Left lobe of liver (tissue), 2 donors: ENCODE measurements around the gene NEDD8. TPM values are rescaled to one million over a fixed set of nuclear protein-coding genes. Genes with fewer than 3 reads are reported as not detected.

Experiments used
- ATAC-seq: fragments of 200-7000 bp; cut with Tn5 transposase; one replicate; pipeline ENCODE4 v1.9.1; 2020; ENCODE audit warnings: mild to moderate bottlenecking, moderate library complexity
- DNase-seq: peaks from one replicate; pipeline ENCODE4 v3.0.0-alpha.2; 2020; ENCODE audit warnings: low spot score
- total RNA-seq: library from RNA; stranded (reverse); gene quantifications from one replicate; pipeline ENCODE4 v1.2.1, GENCODE V29; 2021
- donor health status: DM: no; HTN: no; CAD: no; lungs with moderate emphysema.
- donor health status: DM: no; HTN: yes; CAD: no.

NEDD8 gene
- total RNA-seq, 1 donor from 2014 or later: 66.7 TPM

DNA sequence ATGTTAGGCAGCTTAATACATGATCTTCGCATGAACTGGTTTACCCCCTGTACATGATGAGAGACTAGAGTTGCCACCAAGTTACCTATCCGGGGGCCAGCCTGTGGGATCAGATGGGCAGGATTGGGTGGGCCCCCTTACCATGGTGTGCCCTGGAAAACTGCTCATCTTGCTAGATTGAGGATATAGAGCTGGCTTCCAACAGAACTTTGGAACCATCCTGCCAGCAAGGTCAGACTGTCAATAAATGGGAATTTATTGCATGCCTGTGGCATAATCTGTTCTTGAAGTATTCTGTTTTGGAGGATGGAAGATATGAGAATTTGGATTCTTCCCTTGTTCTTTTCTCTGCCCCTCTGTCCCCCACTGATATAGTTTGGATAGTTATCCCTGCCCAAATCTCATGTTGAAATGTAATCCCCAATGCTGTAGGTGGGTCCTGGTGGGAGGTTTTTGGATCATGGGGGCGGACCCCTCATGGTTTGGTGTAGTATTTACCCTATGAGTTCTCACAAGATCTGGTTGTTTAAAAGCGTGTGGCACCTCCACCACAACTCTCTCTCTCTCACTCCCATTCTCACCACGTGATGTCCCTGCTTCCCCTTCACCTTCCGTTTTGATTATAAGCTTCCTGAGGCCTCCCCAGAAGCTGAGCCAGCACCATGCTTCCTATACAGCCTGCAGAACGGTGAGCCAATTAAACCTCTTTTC lies 33.2 kb downstream of the NEDD8 start:
- ATAC-seq: peak; percentile 9
- DNase-seq: no peak

- no peak for ATAC-seq
These were observed 35.1 kb downstream of the NEDD8 start for GRCh38 chr14:24197056-24197450.

DNA sequence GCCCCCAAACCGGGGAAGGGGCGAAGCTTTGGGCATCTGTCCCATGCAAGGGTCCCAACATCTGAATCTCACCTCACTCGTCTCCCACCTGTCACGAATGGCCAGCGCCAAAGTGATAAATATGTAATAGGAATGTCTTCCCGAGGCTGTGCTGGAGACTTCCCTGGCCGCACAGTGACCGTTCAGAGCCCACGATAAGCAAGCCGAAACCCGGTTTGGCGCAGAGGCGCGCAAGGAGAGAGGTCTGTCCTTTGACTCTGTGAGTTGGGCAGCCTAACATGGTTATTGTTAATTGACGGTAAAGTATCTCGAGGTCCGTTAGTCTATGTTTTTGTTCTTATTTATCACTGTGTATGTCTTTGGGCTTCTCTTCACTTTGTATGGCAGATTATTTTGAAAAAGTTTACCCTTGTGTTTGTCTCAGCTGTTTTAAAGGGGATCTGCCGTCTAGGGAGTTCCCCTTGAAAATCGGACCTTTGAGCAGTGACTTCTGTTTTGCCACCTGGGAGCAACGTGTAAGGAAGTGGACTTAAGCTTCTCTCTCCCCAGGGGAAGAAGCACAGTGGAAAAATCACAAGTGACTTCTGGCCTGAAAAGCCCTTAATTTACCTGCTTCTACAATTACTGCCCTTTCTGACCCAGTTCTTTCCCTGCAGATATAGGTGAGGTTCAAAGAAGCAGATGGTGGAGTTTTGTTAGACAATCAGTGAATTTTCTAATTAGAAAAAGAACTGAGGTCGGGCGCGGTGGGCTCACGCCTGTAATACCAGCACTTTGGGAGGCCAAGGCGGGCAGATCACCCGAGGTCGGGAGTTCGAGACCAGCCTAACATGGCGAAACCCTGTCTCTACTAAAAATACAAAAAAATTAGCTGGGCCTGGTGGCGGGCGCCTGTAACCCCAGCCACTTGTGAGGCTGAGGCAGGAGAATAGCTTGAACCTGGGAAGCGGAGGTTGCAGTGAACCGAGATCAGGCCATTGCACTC lies 35.8 kb downstream of the NEDD8 start:
- DNase-seq (no peak), ATAC-seq (peak; percentile 41)

More at GRCh38 chr14:24197056-24197450, 35.1 kb downstream of the NEDD8 start:
- no peak for DNase-seq

- ATAC-seq: peak; percentile 93
- peak; percentile 87 for DNase-seq
These were observed 36.7 kb downstream of the NEDD8 start, which contains the start of gene TM9SF1 for GRCh38 chr14:24195186-24196070. TSS of gene TM9SF1 (minus strand) at chr14:24195441. CDS start at chr14:24195019, 422 bp downstream.

DNA sequence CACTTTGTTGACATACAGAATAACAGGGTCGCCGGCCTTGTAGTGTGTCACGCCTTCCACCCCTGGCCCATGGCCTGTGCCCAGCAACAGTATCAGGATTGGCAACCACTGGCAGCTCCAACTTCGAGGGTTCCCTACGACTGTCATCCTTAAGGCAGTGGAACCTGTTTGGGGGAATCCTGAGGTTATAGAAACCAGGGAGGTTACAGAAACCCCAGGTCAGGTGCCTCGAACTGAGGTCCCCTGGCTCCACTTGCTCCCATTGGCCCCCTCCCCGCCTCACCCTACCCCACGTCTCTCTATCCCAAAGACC lies 37.3 kb downstream of the NEDD8 start:
- DNase-seq (no peak), ATAC-seq (no peak)

GRCh38 chr14:24194186-24194872 lies 37.8 kb downstream of the NEDD8 start:
- ATAC-seq (no peak), DNase-seq (no peak)

DNA sequence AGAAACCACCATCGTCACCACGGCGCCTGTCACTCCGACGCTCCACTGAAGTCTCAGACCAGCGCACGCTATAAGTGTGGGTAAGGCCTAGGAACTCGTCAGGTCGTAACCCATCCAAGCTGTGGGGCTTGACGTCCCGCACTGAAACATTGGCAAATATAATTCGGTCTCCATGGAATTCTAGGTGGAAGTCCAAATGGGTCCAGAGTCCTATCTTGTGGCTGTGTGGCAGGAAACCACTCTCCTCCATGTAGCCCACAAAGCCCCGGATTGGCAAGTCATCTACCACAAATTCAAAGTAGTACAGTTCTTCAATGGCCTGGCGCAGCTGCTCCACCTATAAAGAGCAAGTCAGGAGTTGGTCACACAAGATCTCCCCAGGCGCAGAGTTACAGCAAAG lies 39.2 kb downstream of the NEDD8 start:
- DNase-seq (no peak), ATAC-seq (no peak)

- DNase-seq (no peak), ATAC-seq (no peak)
These were observed 41.8 kb downstream of the NEDD8 start for GRCh38 chr14:24190416-24190815.

GRCh38 chr14:24189460-24189859 lies 42.7 kb downstream of the NEDD8 start:
- no peak for ATAC-seq
- DNase-seq: no peak

GRCh38 chr14:24189059-24189375 lies 43.1 kb downstream of the NEDD8 start:
- DNase-seq: no peak
- no peak for ATAC-seq

DNA sequence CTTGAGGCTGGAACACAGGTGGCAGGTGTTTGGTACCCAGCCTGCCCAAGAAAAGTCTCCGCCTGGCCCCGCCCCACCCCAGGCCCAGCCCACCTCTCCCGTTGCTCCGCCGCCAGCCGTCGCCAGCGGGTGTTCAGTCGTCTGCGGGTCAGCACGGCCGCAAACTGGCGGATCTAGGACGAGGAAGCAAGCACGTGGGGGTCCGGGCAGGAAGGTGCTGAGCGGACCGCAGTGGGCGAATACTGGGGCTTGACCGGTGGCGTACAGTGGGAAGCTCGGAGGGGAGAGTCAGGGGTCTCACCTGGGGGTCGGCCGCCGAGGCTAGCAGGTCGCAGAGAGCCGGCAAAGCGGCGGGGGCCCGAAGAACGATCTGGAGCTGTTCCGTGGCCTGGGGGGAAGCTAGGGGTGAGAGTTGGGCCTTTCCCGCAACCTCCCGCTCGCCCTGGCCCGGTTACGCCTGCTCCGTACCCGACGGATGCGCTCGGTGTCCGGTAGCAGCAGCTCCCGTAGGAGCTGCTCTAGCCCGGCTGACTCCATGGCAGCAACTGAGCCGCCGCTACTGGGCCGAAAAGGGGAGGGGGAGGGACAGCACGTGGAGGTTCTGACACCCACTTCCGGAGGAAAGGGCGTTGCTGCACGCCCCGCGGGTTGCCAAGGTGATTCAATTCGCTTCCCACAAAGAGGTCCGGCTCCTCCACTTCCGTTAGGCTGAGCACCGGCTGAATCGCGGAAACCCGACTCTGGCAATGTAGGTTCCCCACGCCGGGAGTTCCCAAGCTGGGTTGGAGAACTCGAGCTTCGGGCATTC lies 43.7 kb downstream of the NEDD8 start, which contains the start of gene IPO4:
IPO4 (minus strand) TSS at position 566 of the 808 bp plus-strand sequence; CDS start at position 537, 29 bp downstream.
- DNase-seq: peak; percentile 96
- peak; percentile 95 for ATAC-seq

DNA sequence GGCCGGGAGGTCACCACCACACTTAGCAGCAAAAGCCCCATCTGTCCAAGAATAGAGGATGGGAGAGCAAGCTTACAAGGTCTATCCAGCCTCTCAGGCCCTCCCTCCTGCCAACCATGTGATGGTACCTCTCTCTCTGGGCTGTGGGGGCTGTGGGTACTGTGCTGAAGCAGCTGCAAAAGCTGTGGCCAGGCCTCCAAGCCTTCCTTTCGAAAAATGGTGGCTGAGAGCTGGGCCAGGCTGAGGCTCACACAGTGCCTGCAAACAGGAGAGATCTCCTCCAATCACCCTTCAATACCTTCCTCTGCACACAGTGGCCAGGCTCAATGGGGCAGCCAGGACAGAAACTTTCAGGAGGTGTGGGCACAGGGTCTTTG lies 44.6 kb downstream of the NEDD8 start:
- ATAC-seq (no peak), DNase-seq (no peak)

DNA sequence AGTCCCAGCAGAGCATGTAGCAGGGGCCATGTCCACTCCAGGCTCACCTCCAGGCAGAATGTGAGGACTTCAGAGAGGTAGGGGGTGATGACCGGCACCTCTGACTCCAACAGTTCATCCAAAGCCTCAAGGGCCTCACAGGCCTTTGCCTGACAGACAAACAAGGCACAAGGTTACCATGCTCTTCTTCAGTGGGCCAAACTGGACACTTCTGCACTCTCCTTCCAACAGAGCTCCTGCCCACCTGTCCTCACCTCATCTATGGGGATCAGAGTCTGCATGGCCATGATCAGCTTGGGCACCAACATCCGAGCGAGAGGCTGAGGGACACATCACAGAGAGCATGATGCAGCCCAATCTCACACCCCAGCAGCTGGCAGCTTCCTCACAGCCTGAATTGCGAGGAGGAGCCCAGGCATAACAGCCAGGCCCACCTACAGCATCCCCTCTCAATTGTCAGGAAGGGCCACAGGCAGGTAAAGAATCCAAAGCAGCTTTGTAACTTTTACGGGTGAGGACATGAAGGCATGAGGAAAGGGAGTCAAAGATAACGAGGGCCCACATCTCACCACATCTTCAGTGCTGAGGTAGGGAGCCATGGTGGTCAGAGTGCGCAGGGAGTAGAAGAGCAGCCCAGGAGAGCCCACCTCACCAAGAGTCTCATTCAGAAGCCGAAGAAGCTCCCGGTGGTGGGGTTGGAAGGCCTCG lies 45.2 kb downstream of the NEDD8 start:
- ATAC-seq (no peak), DNase-seq (no peak)

DNA sequence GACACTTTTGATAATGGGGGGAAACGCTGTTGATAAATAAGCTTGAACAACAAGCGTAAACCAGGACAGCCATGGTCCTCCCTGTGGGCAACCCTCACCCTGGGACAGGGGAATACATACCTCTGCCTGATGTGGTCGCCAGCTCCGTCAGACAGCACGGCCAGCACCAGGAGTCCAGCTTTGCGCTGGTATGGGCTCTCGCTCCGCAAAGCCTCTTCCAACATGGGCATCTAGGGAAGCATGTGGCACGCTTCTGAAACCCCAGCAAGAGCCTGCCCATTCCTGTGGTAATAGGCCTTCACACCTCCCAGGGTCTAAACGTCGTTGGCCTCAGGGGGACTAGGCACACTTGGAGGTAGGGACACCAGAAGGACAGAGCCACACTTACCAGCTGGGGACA lies 46.4 kb downstream of the NEDD8 start:
- DNase-seq (no peak), ATAC-seq (no peak)

DNA sequence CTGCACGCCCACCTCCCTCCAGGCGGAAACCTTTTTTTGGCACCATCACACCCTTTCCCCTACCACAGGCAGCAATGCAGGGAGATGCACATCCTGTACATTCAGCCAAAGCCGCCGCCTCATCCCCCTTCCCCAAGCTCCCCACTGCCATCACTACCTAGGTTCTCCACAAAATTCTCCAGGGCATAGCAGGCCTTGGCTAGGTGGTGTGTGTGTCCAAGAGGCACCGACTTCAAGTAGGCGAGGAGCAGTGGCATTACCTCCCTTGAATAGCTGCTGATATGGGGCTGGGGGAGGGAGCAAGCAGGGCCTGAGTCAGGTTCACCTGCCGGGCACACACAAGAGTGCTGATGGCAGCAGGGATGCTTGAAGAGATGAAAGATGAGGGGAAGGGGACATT lies 47.1 kb downstream of the NEDD8 start:
- no peak for ATAC-seq

DNA sequence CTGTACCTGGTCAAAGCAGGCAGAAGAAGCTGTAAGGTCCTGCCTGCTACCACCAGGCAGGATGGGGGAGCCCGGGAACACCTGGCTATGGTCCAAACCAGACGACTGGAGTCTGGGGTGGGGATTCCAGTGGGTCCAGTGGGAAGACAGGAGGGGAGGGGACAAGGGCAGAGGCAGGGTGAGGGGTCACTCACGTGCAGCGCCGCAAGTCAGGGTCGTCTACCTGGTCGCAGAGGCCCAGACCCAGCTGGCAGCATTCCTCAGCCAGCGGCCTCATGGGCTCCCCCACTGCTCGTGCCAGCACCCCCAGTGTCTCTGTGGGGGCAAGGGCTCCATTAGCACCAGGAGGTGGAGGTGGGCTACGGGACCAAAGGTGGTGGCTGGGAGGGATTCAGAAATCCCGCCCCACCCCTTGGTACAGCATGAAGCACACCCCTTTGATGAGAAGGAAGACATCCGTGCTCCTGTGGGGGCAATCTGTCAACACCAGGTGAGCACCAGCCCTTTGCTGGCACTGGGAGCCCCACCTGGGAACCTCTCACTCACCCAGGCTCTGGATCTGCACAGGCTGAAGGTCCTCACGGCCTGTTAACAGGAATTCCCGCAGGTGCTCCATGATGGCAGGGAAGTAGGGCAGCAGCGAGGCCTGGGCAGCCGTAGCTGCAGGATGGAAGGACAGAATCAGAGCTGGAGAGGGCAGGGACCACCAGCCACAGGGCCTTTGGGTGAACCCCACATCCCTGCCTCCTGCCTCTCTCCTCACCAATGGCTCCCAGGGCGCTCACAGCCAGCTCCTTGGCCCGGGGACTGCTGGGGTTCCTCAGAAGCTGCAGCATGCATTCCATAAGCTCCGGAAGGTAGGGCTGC lies 47.8 kb downstream of the NEDD8 start:
- ATAC-seq (no peak), DNase-seq (no peak)

More for the DNA sequence above, 47.1 kb downstream of the NEDD8 start:
- no peak for DNase-seq

DNA sequence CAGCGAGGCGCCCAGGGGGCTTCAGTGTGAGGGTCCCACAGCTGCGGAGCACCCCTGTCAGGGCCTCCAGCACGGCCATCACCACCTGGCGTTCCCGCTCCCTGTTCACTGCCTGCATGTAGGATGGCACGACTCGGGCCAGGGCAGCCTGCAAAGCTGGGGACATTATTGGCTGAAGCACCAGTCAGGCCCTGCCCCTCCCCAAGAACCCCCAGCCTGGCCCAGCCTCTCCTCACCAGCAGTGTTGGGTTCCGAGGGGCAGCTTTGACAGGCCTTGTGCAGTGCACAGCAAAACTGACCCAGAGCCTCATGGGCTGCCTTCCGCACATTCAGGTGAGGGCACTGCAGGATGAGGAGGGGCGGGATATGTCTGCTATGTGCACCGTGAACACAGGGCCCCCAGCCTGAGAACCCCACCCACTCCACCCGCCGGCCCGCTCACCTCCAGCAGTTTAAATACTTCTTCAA lies 49.1 kb downstream of the NEDD8 start:
- DNase-seq: no peak

More for the DNA sequence above, 49.1 kb downstream of the NEDD8 start:
- no peak for ATAC-seq
